HepG2 (cell line): Measurements from ENCODE around the gene KDM5B. TPM values are rescaled to one million over a fixed set of nuclear protein-coding genes. Genes with fewer than 3 reads are reported as not detected.

Source experiments
- DNMT3B ChIP-seq: conservative IDR thresholded peaks from 2 replicates; pipeline ENCODE4 v1.6.1; 2016; ENCODE audit warnings: missing biosample characterization, control low read depth
- FOXC1 ChIP-seq: sonication (generic); formaldehyde crosslinking; IDR thresholded peaks from 2 replicates; pipeline ENCODE4 v1.8.0; 2022; ENCODE audit warnings: mild to moderate bottlenecking, missing genetic modification reagents, borderline replicate concordance
- KDM5A ChIP-seq: fragments of 200-600 bp; sonication (generic); IDR thresholded peaks from 2 replicates; pipeline ENCODE4 v1.7.0; 2018; ENCODE audit warnings: antibody characterized with exemption, mild to moderate bottlenecking, low read length, borderline replicate concordance
- MXI1 ChIP-seq: IDR thresholded peaks from 3 replicates; pipeline ENCODE4 v1.6.1; 2012; ENCODE audit warnings: low read depth, low read length, inconsistent platforms, borderline replicate concordance
- NFATC3 ChIP-seq: sonication (generic); formaldehyde crosslinking; IDR thresholded peaks from 2 replicates; pipeline ENCODE4 v1.5.1; 2020; ENCODE audit warnings: mild to moderate bottlenecking, missing genetic modification reagents
- RAD51 ChIP-seq: fragments of 450-650 bp; IDR thresholded peaks from 2 replicates; pipeline ENCODE4 v1.6.1; 2016; ENCODE audit warnings: borderline replicate concordance
- SMAD1 ChIP-seq: sonication (generic); formaldehyde crosslinking; IDR thresholded peaks from 2 replicates; pipeline ENCODE4 v1.4.0; 2020; ENCODE audit warnings: missing genetic modification reagents, low read depth, mild to moderate bottlenecking, borderline replicate concordance
- SNAPC2 ChIP-seq: sonication (generic); formaldehyde crosslinking; IDR thresholded peaks from 2 replicates; pipeline ENCODE4 v1.8.1; 2022; ENCODE audit warnings: mild to moderate bottlenecking, missing genetic modification reagents
- SOX5 ChIP-seq: IDR thresholded peaks from 2 replicates; pipeline ENCODE4 v1.6.1; 2016; ENCODE audit warnings: borderline replicate concordance
- SP2 ChIP-seq: sonication (generic); formaldehyde crosslinking; IDR thresholded peaks from 2 replicates; pipeline ENCODE4 v1.5.1; 2020; ENCODE audit warnings: mild to moderate bottlenecking, missing genetic modification reagents
- XBP1 ChIP-seq: sonication (generic); formaldehyde crosslinking; IDR thresholded peaks from 2 replicates; pipeline ENCODE4 v1.5.0; 2020; ENCODE audit warnings: missing genetic modification reagents
- ZC3H4 ChIP-seq: sonication (generic); formaldehyde crosslinking; IDR thresholded peaks from 2 replicates; pipeline ENCODE4 v1.4.0; 2020; ENCODE audit warnings: missing genetic modification reagents, borderline replicate concordance
- ZNF264 ChIP-seq: sonication (generic); formaldehyde crosslinking; IDR thresholded peaks from 2 replicates; pipeline ENCODE4 v1.4.0; 2020; ENCODE audit warnings: missing genetic modification reagents
- ZNF333 ChIP-seq: sonication (generic); formaldehyde crosslinking; IDR thresholded peaks from 2 replicates; pipeline ENCODE4 v1.4.0; 2020; ENCODE audit warnings: mild to moderate bottlenecking, missing genetic modification reagents, borderline replicate concordance
- ZSCAN12 ChIP-seq: sonication (generic); formaldehyde crosslinking; IDR thresholded peaks from 2 replicates; pipeline ENCODE4 v1.9.0; 2021; ENCODE audit warnings: mild to moderate bottlenecking, missing genetic modification reagents
- ZSCAN22 ChIP-seq: sonication (generic); formaldehyde crosslinking; IDR thresholded peaks from 2 replicates; pipeline ENCODE4 v1.4.0; 2020; ENCODE audit warnings: mild to moderate bottlenecking, missing genetic modification reagents
- ZZZ3 ChIP-seq: sonication (generic); formaldehyde crosslinking; IDR thresholded peaks from 2 replicates; pipeline ENCODE4 v1.4.0; 2020; ENCODE audit warnings: missing genetic modification reagents, mild to moderate bottlenecking, borderline replicate concordance
- polyA plus RNA-seq, 8 experiments: library from polyadenylated mRNA; depleted of rRNA in 3 of 8; stranded (reverse) in 7 of 8; unstranded in 1 of 8; fragments of >200 nt; fragmentation: Illumina TruSeq in 4 of 8; extraction: Trizol in 4 of 8; gene quantifications; 2 replicates each; pipeline versions ENCODE4 v1.2.1 to v1.2.3, GENCODE V29; 2011 to 2016; ENCODE audit warnings: low read depth in 4 of 8, missing spikeins in 1 of 8, mixed read lengths in 1 of 8; ENCODE audit not compliant: insufficient read depth in 1 of 8
- total RNA-seq, 5 experiments: library from RNA; depleted of rRNA; stranded (reverse); fragments of >200 nt; fragmentation: Illumina TruSeq; extraction: Trizol; gene quantifications; 2 replicates each; pipeline ENCODE4 v1.2.3, GENCODE V29; 2016; ENCODE audit warnings: low read depth in 1 of 5
- TF ChIP-seq, protein P1 (sequence below): sonication (generic); formaldehyde crosslinking; IDR thresholded peaks from 2 replicates; pipeline ENCODE4 v1.8.1; 2023; ENCODE audit warnings: mild to moderate bottlenecking, moderate library complexity, missing genetic modification reagents
- TF ChIP-seq, protein P2 (sequence below): sonication (generic); formaldehyde crosslinking; conservative IDR thresholded peaks from 2 replicates; pipeline ENCODE4 v1.8.0; 2022; ENCODE audit warnings: missing genetic modification reagents
- TF ChIP-seq, protein P3 (sequence below): sonication (generic); formaldehyde crosslinking; IDR thresholded peaks from 2 replicates; pipeline ENCODE4 v1.4.0; 2020; ENCODE audit warnings: mild to moderate bottlenecking, missing genetic modification reagents
- TF ChIP-seq, protein P4 (sequence below): sonication (generic); formaldehyde crosslinking; IDR thresholded peaks from 2 replicates; pipeline ENCODE4 v1.5.0; 2020; ENCODE audit warnings: missing genetic modification reagents

The KDM5B gene
- total and polyA plus RNA-seq, 2 of the 13 experiments (the other 11 are each of a cell fraction or from before 2014, with no cell fraction given) = 34.2 to 35.4 TPM

DNA sequence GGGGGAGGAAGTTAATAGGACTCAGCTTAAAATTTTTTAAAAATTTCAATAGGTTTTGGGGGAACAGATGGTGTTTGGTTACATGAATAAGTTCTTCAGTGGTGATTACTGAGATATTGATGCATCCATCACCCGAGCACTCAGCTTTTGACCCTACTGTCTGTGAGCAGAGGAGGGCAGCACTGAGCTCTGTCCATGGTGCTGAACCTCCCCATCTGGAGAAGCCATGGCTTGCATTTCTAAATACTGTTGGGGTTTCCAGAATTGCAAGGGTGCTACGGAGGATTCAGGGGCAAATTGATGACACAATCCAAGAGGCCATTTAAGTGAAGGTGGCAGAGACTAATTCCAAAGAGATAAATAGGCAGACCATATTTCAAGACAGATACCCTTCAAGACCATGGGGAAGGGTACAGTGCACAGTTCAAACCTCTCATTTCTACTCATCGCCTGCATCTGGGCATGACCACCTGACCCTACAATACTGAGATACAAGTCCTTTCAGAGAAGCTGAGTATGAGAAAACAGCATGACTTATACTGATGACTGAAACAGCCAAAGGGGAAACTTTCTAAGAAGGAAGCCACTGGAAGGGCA, 115.2 kb downstream of the KDM5B start (continued):
- TF ChIP-seq, protein P1, sequence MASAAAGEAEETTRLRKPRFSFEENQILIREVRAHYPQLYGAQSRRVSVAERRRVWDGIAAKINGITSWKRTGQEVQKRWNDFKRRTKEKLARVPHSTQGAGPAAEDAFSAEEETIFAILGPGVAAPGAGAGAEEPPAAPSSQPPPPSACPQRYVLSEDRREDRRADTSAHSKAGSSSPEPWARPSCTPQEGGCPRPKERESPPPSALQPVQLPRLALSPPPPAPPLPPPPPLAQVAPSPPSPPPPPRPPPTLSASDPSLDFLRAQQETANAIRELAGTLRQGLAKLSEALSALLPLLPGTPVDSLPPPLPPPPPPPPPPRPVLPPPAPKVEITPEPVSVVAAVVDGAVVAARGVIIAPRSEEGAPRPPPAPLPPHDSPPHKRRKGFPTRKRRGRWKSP = 0 out of 2 replicates have a peak, but pooled peaks have one; percentile 66
- TF ChIP-seq ZSCAN12 = no peak
- no peak for TF ChIP-seq SP2
- TF ChIP-seq, protein P2, sequence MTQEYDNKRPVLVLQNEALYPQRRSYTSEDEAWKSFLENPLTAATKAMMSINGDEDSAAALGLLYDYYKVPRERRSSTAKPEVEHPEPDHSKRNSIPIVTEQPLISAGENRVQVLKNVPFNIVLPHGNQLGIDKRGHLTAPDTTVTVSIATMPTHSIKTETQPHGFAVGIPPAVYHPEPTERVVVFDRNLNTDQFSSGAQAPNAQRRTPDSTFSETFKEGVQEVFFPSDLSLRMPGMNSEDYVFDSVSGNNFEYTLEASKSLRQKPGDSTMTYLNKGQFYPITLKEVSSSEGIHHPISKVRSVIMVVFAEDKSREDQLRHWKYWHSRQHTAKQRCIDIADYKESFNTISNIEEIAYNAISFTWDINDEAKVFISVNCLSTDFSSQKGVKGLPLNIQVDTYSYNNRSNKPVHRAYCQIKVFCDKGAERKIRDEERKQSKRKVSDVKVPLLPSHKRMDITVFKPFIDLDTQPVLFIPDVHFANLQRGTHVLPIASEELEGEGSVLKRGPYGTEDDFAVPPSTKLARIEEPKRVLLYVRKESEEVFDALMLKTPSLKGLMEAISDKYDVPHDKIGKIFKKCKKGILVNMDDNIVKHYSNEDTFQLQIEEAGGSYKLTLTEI (CRISPR knock-in tag) = no peak
- TF ChIP-seq, protein P3, sequence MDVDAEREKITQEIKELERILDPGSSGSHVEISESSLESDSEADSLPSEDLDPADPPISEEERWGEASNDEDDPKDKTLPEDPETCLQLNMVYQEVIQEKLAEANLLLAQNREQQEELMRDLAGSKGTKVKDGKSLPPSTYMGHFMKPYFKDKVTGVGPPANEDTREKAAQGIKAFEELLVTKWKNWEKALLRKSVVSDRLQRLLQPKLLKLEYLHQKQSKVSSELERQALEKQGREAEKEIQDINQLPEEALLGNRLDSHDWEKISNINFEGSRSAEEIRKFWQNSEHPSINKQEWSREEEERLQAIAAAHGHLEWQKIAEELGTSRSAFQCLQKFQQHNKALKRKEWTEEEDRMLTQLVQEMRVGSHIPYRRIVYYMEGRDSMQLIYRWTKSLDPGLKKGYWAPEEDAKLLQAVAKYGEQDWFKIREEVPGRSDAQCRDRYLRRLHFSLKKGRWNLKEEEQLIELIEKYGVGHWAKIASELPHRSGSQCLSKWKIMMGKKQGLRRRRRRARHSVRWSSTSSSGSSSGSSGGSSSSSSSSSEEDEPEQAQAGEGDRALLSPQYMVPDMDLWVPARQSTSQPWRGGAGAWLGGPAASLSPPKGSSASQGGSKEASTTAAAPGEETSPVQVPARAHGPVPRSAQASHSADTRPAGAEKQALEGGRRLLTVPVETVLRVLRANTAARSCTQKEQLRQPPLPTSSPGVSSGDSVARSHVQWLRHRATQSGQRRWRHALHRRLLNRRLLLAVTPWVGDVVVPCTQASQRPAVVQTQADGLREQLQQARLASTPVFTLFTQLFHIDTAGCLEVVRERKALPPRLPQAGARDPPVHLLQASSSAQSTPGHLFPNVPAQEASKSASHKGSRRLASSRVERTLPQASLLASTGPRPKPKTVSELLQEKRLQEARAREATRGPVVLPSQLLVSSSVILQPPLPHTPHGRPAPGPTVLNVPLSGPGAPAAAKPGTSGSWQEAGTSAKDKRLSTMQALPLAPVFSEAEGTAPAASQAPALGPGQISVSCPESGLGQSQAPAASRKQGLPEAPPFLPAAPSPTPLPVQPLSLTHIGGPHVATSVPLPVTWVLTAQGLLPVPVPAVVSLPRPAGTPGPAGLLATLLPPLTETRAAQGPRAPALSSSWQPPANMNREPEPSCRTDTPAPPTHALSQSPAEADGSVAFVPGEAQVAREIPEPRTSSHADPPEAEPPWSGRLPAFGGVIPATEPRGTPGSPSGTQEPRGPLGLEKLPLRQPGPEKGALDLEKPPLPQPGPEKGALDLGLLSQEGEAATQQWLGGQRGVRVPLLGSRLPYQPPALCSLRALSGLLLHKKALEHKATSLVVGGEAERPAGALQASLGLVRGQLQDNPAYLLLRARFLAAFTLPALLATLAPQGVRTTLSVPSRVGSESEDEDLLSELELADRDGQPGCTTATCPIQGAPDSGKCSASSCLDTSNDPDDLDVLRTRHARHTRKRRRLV (CRISPR knock-in tag) = no peak
- no peak for TF ChIP-seq RAD51
- no peak for TF ChIP-seq KDM5A
- TF ChIP-seq XBP1 = no peak
- peak; percentile 88; the same call in 1 of the 2 replicates for TF ChIP-seq DNMT3B
- TF ChIP-seq ZZZ3 = no peak
- no peak for TF ChIP-seq ZC3H4 (CRISPR knock-in tag)
- TF ChIP-seq FOXC1 (CRISPR knock-in tag) = peak; percentile 24; the same call in 1 of the 2 replicates
- peak; percentile 62; the same call in 1 of the 2 replicates for TF ChIP-seq SNAPC2 (CRISPR knock-in tag)
- no peak for TF ChIP-seq NFATC3 (CRISPR knock-in tag)
- TF ChIP-seq, protein P4, sequence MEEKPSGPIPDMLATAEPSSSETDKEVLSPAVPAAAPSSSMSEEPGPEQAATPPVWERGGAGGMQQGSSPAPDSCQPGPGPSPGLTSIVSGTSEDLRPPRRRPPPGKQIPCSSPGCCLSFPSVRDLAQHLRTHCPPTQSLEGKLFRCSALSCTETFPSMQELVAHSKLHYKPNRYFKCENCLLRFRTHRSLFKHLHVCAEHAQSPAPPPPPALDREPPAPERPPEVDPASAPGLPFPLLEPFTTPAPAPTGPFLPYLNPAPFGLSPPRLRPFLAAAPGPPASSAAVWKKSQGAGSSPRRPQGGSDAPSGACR (CRISPR knock-in tag) = no peak
- no peak for TF ChIP-seq SMAD1 (CRISPR knock-in tag)
- no peak for TF ChIP-seq ZNF333 (CRISPR knock-in tag)
- TF ChIP-seq ZNF264 (CRISPR knock-in tag) = 0 out of 2 replicates have a peak, but pooled peaks have one; percentile 35
- TF ChIP-seq ZSCAN22 (CRISPR knock-in tag) = no peak
- TF ChIP-seq MXI1 = no peak
- TF ChIP-seq SOX5 (CRISPR knock-in tag) = peak; percentile 45; the same call in 1 of the 2 replicates
